Stimulated activated CD4-positive, alpha-beta T cell treated with anti-CD3 and anti-CD28 coated beads, Interleukin-2, amount 100 ng/mL, for 4 hours (primary cell): ENCODE measurements around the gene KIAA0232.
"Not testable (repeated sequence)": the region's sequence is repeated elsewhere in the genome, so short reads cannot be mapped to it uniquely, and the experiment has no call there.

Source experiments
- DNase-seq: peaks from one replicate; pipeline ENCODE4 v3.0.0-alpha.2; 2020; ENCODE audit warnings: low read depth

Gene KIAA0232

DNA sequence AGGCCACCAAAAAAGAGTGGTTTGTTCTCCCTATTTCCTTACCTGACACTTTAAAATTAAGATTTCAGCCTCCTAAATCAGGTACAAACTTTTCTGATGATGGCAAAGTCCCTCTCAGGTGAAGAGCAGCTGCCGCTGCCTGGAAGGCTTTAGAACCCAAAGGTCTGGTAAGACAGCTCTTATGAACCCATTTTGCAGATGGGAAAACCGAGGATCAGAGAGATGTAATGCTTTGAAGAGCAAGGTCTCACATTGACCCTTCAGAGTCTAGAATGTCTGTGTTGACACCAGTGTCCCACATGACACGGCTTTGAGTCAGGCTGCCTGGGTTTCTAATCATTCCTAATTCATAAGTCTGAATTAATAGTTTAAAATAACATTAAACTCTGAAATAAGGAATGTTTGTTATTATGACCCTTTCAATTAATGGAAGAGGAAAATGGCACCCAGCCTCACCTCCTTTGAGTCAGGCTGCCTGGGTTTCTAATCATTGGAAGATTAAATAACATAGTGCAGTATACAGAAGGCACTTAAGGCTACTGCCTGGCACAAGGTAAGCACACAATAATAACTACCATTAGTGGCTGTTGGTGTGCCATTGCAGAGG, 27.9 kb upstream of the KIAA0232 start:
- DNase-seq, result no peak

DNA sequence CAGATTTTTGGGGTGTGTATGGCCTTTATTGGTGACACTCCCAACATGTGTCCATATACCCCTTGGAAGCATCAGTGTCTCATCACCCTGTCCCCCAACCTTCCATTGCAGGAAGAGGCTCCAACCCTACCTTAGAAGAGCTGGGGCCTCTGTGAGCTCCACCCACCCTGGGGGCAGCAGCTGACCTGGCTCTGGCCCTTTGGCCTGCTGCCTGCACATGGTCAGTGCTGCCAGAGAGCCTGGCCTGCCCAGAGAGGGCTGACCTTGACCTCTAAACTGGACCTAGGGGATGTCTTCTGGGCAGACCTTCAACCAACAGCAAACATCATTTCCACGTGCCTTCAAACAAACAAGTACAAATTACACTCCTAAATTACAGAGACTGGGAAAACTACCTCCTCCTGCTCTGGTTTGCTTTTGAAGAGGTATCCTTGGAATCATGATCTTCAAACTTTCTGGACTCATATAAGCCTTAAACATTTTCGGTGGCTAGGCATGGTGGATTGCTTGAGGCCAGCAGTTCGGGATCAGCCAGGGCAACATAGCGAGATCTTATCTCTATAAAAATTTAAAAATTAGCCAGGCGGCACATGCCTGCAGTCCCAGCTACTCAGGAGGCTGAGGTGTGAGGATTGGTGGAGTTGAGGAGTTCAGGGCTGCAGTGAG, 27.3 kb upstream of the KIAA0232 start:
- DNase-seq, result no peak

DNA sequence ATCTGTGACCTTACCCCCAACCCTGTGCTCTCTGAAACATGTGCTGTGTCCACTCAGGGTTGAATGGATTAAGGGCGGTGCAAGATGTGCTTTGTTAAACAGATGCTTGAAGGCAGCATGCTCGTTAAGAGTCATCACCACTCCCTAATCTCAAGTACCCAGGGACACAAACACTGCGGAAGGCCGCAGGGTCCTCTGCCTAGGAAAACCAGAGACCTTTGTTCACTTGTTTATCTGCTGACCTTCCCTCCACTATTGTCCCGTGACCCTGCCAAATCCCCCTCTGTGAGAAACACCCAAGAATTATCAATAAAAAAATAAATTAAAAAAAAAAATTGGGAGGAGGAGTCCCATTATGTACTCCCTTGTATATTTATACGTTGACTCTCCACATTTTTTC, 26.2 kb upstream of the KIAA0232 start:
- DNase-seq, result not testable (repeated sequence)

DNA sequence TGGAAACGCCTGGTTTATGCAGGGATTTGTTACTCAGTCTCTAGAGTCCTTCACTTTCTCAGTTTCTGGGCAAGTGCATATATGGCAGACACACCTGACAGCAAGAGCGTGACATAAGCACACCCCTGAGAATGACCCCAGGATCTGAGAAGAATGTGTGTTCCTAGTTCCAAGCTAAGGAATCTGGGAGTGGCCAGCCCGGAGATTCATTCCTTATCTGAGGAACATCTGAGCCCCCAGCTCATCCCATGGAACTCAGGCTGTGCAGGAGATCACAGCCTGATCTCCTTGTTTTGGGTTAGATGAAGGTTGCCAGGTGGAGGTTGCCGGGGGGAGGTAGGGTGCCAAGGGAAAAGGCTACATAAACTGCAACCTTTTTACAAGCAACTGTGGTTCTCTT, 23.8 kb upstream of the KIAA0232 start:
- DNase-seq, result no peak

DNA sequence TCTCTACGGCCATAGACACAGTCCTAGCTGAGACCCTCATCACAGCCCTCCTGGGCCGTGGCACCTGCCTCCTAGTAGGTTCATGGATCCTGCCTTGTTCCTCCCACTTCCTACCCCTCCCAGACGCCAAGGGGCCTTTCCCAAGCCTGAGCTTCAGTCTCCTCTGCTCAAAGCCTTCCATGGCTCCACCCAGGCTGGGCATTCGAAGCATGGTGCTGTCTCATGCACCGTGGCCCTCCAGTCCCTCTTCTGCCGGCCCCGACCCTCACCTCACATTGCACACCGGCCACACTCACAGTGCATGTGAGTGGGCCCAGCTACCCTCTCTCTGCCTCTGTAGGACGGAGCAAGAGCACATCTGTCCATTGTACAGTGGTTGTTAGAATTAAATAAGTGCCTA, 21.7 kb upstream of the KIAA0232 start:
- no peak for DNase-seq

DNA sequence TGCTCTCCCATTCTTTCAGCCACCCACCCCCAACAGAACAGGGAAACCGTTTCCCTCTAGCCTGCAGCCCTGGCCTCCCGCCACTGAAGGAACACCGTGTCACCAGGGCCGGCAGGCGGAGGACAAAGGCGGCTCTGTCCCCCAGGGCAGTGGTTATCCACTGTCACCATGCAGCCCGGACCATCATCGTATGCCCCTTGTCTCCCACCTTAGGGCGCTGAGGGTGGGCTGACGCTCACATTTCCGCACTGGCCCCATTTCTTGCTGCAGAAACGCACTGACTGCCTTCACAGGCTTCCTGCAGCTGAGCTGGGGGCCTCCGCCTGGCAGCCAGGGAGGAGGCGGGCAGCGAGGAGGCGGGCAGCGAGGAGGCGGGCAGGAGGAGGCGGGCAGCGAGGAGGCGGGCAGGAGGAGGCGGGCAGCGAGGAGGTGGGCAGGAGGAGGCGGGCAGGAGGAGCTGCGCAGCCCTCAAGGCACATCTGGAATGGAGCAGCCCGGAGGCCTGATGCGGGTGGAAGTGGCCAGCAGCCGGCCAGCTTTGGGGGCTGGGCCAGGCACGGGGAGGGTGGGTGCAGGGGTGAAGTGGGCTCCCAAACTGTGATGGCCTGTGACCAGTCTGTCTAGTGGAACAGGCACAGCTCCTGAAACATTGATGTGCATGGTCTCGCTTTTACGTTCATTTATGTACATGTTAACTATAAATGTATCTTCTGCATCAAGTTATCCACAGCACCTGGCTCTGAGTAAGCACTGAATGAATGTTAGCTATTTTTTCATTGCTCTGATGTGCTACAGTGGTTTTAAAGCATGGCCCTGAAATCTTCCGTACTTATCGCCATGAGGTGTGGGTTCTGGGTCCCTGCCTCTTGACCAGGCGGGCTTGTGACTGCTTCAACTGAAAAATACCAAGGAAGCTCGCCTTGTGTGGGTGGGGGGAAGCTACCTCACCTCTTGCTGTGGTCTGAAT, 20.6 kb upstream of the KIAA0232 start:
- no peak for DNase-seq

DNA sequence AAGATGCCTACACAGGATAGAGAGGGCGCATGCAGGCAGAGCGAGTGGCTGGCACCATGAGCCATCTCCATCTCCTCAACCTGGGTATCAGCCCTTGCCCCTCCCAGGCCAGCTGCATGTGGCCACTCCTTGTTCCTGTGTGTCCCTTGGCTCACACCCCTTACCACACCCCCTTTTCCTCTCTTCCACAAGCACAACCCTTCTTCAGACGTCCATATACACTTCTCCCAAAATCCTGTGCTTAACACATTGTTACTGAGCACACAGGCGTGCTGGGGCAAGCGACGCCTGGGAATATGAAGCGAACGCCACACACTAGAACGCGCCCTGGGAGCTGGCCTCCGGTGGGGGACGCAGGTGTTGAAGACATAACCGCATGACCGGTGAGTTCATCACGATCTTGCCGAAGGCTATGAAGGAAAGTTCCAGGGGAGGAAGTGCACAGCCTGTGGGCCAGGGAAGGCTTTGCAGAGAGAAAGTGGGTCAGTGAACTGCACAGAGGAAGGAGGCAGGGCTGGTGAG, 19.1 kb upstream of the KIAA0232 start:
- no peak for DNase-seq

DNA sequence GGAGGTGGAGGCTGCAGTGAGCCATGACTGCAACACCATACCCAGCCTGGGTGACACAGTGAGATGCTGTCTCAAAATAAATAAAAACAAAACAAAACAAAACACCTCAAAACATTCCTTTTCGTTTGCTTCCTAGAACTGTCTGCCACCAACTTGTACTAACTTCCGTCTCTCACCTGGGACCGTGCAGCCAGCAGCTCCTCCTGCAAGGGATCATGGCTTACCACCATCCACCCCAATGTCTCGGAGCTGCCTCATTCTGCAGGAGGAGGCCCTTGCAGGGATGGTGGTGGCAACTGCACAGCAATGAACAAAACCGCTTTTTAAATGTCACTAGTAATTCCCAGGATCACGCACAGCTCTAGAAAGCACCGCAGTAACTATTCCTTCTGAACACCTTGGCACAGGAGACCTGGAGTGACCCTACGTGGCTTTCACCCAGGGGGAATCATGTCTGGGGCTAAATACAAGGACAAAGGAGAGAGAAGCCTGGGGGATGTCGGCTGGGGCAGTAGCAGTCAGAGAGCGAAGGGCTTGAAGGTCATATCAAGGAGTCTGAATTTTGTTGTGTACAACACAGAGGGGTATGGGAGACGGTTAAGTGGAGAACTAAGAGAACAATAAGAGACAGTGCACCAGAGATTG, 17.4 kb upstream of the KIAA0232 start:
- DNase-seq, result no peak

DNA sequence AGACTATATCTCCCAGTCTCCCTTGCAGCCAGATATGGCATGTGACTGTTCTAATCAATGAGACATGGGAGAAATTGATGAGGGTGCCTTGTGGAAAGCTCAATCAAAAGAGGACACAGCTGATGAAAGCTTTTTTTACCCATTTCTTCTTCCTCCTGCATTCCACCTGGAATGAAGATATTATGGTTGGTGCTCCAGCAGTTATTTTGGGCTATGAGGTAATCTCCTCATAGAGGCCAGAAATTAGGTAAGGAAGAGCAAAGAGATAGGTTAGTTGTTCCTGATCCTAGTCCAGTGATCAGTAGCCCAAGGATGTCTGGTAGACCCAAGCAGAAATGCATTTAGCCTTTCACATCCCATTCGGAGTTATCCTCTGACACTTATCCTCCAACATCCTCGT, 16.8 kb upstream of the KIAA0232 start:
- DNase-seq, result no peak

DNA sequence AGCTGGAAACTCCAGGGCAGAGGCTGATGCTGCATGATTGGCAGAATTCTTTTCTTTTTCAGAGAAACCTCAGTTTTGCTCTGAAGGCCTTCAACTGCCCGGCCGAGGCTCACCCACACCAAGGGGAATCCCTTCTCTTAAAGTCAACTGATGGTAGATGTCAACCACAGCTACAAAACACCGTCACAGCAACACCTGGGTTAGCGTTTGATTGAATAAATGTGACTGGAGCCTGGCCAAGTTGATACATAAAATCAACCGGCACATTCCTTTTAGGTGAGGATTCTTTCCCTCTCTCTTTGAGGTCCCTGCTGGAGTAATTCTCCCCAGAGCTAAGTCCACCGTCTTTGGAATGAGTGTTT, 15.2 kb upstream of the KIAA0232 start:
- DNase-seq, result no peak

DNA sequence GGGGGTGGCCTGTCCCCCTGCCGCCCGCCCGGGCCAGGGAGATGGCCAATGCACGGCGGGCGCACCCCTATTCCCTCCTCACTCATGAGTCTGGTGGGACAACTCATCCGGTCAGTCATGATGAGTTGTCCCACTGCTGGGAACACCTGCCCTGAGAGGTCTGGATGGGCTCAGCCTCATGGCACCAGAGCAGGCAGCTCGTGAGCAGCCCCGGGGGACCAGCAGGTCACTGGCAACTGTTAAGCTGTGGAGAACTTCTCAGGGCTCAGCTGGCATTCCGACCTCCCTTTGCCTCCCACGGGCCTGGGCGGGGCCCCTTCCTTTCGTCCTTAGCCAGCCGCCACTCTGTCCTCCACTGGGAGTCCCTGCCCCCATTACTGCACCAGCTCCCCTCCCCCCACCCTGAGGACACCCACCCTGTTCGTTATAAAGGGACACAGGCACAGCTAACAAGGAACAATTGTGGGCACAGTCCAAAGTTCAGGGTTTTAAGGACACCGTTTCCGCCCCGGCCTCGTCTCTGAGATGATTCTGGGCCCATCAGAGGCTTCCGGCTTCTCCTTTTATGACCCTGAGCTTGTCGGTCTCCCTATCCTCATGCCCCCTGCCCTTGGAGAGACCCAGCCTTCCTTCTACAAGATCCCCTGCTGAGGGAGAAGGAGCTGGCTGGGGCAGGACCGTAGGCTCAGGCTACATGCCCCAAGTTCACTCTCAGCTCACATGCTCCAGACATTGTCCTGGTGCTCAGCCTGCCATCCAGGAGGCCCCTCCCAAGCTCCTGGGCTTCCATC, 14.6 kb upstream of the KIAA0232 start:
- DNase-seq, result no peak

DNA sequence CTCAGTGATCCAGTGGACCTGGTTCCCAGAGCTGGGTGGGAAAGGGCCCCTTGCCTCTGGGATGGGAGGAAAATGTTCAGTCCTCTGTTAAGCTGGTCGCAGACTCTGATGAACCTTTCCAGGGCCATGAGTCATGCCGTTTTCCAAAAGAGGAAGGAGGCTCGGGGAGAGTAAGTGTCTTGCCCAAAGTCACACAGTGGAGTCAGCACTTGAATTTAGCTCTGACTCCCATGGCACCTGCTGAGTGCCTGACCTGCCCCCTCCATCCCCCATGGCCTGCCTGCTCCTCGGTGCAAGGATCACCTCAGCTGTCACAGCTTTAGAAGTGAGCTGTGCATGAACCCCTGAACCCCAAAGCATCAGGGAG, 14.0 kb upstream of the KIAA0232 start:
- DNase-seq, result no peak

DNA sequence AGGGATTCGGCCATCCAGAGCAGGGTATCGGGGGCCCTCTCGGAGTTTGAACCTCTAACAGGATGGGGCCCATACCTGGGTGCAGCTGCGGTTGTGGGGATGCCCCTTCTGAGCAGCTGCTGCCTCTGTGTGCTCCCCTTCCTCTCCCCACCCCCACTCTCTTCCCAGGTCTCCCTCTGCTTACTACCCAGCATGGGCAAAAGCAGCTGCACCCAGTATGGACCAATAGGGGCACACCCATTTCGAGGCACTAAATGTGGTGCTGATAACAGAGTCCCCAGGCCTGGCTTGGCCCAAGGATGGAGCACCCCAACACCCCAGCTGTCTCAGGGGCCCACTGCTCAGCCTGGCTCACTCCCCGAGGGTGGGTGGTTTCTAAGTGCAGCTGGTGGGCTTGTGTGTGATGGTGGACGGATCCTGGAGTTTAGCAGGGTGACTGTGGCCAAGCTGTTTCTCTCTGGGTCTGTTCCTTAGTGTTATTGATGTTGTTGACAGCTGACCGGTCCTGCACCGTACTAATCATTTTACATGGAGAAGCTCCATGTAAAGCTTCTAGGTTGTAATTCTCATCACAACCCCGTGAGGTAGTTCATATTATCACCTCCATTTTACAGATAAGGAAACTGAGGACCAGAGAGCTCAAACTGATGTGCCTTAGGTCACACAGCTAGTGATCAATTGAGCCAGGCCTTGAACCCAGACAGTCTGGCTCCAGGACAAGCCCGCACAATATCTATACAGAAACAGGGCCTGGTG, 13.1 kb upstream of the KIAA0232 start:
- no peak for DNase-seq

DNA sequence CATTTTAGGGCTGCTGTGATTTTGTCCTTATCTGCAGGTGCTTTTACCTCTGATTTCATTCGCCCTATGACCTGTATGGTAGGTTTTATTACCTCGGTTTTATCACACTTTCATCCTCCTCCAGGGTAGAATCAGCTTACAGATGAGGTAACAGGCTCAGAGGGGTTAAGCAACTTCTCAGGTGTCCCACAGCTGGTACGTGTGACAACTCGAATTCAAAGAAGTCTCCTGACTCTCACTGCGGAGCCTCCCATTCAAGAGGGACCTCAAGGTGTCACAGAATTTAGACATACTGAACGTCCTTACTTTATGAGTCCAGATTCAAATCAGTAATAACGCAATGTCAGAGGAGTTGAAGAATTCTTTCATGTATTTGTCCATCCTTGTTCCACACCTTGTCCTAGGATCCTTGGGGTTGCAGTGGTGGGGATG, 12.5 kb upstream of the KIAA0232 start:
- no peak for DNase-seq

DNA sequence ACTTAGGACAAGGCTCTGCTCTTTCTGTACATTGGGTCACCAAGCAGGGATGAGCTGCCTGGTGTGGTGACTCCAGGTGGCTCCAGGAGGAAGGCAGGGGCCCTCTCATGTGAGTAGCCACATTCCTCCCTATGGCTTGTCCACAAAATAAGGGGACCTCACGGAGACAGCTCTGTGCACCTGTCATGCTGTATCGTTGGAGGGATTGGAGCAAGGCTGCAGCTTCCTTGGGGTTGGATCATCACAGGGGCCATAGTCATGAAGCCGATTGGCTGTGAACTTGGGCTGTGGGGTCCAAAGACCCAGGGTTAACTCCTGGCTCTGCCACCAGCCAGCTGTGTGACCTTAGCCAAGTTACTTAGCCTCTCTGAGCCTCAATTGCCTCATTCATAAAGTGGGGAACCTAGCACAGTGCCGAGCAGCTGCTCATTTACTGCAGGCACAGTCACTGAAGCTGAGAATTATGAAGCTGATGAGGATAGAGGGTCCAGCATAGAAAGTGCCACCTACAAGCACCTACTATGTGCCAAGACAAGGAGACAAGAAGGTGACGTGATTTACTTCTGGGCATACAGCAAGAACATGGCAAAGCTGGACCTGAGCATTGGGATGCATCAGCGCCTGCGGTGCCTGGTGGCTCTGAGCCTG, 11.8 kb upstream of the KIAA0232 start:
- DNase-seq, result no peak

DNA sequence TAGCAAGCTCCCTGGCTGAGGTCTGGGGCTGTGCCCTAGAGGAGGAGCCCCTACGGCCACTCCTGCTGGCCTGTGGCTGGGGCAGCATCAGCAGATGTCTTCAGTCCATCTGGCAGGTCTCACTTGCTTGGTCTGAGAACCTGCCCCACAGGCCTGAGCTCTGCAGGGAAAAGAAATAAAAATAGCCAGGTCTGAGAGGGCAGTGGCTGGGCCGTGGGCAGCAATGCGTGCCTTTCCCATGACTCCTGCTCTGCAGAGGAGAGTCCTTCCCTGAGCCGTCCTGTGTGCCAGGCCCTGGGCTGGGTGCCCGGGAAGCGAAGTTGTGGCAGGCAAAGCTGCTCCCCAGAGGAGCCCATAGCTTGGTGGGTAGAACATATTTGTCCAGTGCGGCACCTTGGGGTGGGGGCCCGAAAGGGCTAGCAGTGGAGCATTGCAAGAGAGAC, 11.3 kb upstream of the KIAA0232 start:
- no peak for DNase-seq

DNA sequence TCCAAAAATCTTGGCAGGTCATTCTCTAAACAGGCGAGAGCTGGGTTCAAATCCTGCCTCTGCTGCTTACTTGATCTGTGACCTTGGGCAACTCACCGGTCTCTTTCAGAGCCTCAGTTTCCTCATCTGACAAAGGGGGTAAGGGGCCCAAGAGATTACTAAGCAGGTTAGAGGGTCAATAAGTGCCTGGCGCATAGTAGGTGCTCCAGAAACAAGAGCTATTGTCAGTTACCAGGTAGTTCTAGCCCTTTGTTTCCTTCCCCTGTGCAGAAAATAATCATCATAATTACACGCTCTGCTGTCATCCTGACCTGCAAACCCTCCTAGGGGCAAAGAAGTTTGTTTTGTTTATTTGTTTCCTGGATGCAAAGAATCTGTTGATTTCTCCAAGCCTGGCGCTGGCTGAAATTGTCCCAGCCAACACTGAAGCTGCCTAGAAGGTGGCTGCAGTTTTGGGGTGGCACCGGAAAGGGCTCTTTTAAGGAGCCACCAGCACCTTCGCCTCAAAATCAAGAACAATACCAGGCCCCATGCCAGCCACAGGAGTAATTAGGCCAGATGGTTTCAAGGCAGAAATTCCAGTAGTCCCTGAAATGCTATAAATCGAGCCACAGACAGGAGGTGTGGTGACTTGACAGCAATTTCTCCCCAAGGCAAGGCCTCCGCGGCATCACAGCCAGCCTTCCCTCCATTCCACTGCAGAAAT, 10.2 kb upstream of the KIAA0232 start:
- no peak for DNase-seq

DNA sequence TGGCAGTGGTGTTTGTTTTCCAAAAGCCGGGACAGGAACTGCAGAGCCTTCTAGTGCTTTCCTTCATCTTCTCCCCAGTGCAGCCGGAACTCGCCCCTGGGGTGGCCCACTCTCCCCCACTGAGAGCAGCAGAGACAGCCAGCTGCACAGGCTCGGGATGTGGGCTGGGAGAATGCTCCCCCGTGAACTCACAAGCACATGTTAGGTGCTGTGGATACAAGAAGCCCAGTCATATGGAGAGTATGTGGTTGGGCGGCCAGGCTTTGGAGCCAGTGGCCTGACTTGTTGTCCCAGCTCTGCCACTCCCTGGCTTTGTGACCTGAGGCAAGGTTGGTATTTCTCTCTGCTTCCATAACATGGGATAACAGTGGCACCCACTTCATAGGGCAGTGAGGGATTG, 9.4 kb upstream of the KIAA0232 start:
- no peak for DNase-seq
